Epithelial cell of esophagus (primary cell): ENCODE measurements around the gene FAM193A.
"Not testable (repeated sequence)": the region's sequence is repeated elsewhere in the genome, so short reads cannot be mapped to it uniquely, and the experiment has no call there.

Source experiments
- DNase-seq: peaks from one replicate; pipeline ENCODE4 v3.0.0; 2010; ENCODE audit warnings: low read depth
- H3K4me3 ChIP-seq: 2 replicates; pipeline ENCODE4 v1.5.1; 2011; ENCODE audit warnings: mild to moderate bottlenecking, low read length, control low read depth
- TF ChIP-seq, protein P1 (sequence below): IDR thresholded peaks from 2 replicates; pipeline ENCODE4 v1.5.1; 2011; ENCODE audit warnings: low read depth, mild to moderate bottlenecking, low read length, control low read depth, inconsistent platforms; ENCODE audit not compliant: insufficient read depth; ENCODE audit errors: missing control alignments

The FAM193A gene

DNA sequence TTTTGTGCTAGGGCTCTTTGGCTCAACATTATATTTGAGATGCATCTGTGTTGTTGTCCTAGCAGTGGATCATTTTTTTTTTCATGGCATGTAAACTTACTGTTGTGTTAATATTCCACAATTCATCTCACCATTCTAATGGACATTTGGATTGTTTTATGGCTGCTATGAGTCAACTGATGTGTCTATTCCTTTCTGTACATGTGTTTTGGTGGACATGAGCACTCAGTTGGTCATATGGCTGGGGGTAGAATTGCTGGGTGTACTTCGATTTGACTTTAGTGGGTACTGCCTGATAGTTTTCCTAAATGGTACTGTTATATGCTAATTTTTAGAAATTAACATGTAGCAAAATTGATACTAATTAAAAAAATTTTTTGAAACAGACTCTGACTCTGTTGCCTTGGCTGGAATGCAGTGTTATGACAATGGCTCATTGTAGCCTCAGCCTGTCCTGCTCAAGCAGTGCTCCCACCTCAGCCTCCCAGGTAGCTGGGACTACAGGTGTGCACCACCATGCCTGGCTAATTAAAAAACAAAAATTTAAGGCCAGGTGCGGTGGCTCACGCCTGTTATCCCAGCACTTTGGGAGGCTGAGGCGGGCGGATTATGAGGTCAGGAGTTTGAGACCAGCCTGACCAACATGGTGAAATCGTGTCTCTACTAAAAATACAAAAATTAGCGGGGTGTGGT lies 9.0 kb downstream of the FAM193A start:
- DNase-seq, result no peak

DNA sequence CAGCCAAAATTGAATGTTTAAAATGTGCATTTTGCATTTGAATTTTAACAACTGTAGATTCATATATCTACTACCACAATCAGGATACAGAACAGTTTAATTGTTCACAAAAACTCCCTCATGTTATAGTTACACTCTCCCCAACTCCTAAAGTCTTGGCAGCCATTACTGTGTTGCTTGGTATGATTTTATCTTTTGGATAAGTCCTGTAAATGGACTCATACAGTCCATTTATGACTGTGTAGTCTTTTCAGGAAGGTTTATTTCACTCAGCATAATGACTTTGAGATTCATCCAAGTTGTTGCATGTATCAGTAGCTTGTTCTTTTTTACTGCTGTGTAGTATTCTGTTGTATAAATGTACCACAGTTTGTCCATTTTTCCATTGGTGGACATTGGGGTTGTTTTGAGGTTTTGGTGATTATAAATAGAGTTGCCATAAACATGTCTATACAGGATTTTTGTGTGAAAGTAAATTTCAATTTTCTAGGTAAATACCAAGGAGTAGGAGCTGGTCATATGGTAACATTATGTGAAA lies 9.9 kb downstream of the FAM193A start:
- TF ChIP-seq, protein P1, sequence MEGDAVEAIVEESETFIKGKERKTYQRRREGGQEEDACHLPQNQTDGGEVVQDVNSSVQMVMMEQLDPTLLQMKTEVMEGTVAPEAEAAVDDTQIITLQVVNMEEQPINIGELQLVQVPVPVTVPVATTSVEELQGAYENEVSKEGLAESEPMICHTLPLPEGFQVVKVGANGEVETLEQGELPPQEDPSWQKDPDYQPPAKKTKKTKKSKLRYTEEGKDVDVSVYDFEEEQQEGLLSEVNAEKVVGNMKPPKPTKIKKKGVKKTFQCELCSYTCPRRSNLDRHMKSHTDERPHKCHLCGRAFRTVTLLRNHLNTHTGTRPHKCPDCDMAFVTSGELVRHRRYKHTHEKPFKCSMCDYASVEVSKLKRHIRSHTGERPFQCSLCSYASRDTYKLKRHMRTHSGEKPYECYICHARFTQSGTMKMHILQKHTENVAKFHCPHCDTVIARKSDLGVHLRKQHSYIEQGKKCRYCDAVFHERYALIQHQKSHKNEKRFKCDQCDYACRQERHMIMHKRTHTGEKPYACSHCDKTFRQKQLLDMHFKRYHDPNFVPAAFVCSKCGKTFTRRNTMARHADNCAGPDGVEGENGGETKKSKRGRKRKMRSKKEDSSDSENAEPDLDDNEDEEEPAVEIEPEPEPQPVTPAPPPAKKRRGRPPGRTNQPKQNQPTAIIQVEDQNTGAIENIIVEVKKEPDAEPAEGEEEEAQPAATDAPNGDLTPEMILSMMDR, result no peak
- DNase-seq, result no peak
- no peak overlapping the region for H3K4me3 ChIP-seq

More for the DNA sequence above, 9.0 kb downstream of the FAM193A start:
- TF ChIP-seq, protein P1, result no peak
- H3K4me3 ChIP-seq, result no peak overlapping the region

DNA sequence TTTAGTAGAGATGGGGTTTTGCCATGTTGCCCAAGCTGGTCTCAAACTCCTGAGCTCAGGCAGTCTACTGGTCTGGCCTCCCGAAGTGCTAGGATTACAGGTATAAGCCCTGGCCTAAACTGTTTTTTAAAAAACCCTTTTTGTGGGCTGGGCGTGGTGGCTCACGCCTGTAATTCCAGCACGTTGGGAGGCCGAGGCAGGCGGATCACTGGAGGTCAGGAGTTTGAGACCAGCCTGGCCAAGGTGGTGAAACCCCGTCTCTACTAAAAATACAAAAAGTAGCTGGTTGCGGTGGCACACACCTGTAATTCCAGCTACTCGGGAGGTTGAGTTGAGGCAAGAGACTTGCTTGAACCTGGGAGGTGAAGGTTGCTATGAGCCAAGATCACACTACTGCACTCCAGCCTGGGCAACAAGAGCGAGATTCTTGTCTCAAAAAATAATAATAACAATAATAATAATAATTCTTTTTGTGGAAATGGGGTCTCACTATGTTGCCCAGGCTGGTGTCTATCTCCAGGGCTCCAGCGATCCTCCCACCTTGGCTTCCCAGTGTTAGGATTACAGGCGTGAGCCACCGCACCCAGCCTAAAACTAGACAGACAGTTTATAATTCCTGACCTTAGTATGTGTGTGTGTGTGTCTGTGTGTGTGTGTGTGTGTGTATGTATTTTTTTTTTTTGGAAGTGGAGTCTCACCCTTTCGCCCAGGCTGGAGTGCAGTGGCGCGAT lies 10.7 kb downstream of the FAM193A start:
- not testable (repeated sequence) for H3K4me3 ChIP-seq, DNase-seq

DNA sequence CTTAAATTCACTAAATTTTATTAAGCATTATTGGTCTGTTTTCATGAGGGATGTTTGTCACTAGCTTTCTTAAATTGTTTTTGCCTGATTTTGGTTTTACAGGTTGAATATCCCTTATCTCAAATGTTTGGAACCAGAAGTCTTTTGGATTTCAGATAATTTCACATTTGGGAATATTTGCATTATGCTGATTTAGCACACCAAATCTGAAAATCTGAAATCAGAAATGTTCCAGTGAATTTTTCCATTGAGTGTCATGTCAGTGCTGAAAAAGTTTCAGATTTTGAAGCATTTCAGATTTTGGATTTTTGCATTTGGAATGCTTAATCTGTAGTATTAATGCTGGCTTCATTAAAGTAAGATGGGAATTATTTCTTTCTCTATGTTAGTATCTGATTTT lies 14.7 kb downstream of the FAM193A start:
- DNase-seq, result no peak
- H3K4me3 ChIP-seq, result no peak overlapping the region
- TF ChIP-seq, protein P1, result no peak

DNA sequence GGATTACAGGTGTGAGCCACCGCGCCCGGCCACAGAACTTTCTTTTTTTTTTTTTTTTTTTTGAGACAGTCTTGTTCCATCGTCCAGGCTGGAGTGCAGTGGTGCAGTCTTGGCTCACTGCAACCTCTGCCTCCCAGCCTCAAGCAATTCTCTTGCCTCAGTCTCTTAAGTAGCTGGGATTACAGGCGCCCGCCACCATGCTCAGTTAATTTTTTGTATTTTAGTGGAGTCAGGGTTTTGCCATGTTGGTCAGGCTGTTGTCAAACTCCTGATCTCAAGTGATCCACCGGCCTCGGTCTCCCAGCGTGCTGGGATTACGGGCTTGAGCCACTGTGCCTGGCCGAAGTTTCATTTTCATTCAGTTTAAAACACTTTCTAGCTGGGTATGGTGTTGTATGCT lies 16.4 kb downstream of the FAM193A start:
- H3K4me3 ChIP-seq, result no peak overlapping the region
- no peak for DNase-seq
- TF ChIP-seq, protein P1, result no peak

DNA sequence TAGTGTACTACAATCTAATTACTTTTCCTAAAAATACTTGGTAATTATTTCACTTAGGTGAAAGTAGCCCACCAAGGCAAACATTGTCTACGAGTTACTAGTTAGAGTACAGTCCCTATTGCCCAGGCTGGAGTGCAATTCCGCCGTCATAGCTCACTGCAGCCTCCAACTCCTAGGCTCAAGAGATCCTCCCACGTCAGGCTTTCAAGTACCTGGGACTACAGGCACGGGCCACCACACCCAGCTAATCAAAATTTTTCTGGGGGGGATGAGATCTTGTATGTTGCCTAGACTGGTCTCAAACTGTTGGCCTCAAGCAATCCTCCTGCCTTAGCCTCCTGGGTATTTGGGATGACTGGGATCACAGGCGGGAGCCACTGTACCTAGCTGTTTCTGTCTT lies 21.9 kb downstream of the FAM193A start:
- H3K4me3 ChIP-seq, result no peak overlapping the region
- TF ChIP-seq, protein P1, result no peak
- no peak for DNase-seq

DNA sequence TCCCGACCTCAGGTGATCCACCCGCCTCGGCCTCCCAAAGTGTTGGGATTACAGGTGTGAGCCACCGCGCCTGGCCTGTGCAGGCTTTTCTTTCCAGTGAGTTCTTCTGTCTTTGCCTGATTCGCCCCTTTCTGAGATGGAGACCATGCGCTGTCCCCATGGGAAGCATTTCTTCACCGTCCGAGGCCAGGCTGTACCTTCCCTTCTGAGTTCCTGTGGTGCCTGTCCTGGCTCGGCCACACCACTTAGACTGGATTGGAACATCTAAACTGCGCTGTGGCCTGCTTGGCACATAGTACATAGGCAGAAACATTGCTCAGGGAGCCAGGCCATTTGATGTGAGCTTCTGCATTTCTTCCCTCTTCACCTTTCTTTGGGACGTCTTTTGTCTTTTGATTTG lies 23.7 kb downstream of the FAM193A start:
- no peak for DNase-seq
- H3K4me3 ChIP-seq, result no peak overlapping the region
- TF ChIP-seq, protein P1, result no peak
